ENCODE measurements around the gene COL24A1. TPM values are rescaled to one million over a fixed set of nuclear protein-coding genes. Genes with fewer than 3 reads are reported as not detected.

Gene COL24A1
- total and polyA plus RNA-seq, 2 of the 13 experiments (the other 11 are each of a cell fraction or from before 2014, with no cell fraction given), result 0.04 to 0.13 TPM

DNA sequence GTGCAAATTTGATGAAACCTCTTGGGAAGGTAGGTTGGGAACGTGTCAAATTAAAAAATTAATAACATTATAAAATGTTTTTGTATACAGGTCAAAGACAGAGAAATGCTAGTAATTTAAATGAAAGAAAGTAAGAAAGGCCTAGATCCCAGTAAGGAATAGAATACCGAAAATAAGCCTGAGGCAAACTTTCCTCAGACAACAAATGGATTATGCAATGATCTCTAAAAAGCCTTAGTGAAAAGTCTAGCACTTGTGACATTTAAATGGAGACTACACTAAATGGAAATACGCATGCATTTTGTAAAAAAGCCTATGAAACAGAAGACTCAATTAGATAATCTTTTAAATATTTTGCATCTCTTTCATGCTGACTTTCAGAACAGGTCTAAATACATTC is 309.9 kb downstream of the COL24A1 start (continued):
- TF ChIP-seq MAFG (CRISPR knock-in tag; IDR thresholded peaks at IDR 0.05) (no peak), RFX1 (IDR thresholded peaks at IDR 0.05) (no peak), ZNF557 (CRISPR knock-in tag; IDR thresholded peaks at IDR 0.05) (no peak), NKX3-1 (CRISPR knock-in tag; IDR thresholded peaks at IDR 0.05) (no peak), TCF7 (IDR thresholded peaks at IDR 0.05; ENCODE audit: low read depth) (no peak), SP2 (CRISPR knock-in tag; IDR thresholded peaks at IDR 0.05) (no peak)

DNA sequence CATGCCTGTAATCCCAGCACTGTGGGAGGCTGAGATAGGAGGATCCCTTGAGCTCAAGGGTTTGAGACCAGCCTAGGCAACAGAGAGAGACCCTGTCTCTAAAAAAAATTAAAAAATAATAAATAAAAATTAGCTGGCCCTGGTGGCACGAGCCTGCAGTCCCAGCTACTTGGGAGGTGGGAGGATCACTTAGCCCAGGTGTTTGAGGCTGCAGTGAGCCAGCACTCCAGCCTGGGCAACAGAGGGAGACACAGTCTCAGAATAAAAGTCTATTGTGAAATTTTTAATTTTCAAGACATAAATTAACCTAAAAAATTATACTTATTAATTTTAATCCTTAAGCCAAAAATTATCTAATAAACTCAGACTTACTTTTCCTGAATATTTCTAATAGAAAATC is 317.1 kb downstream of the COL24A1 start:
- WGBS (ENCODE audit: low lambda C conversion rate), result 4% methylated on average over 1 of the region's 1 CpG
- Histone ChIP-seq H3K4me1 (ENCODE audit: insufficient read depth, low read length) (no peaks in the 10 kb centered on the region), H3K36me3 (replicated peaks in 1 of 2; ENCODE audit: control insufficient read depth in 1 of 2, insufficient read depth in 2 of 2, low read length in 2 of 2) (no peaks in the 10 kb centered on the region), H3K9me3 (ENCODE audit: low read length) (no peaks in the 10 kb centered on the region), H2AFZ (ENCODE audit: low read length) (no peak overlapping the region), H3K4me2 (ENCODE audit: low read depth, low read length) (no peak overlapping the region), H3K9ac (ENCODE audit: insufficient read depth, low read depth, low read length) (no peak overlapping the region), H3K27ac (ENCODE audit: extremely low read length, insufficient read depth, low read length) (no peak overlapping the region), H4K20me1 (ENCODE audit: insufficient read depth, low read length) (no peaks in the 10 kb centered on the region; the same call in 1 of the 2 replicates), H3K27me3 (ENCODE audit: control insufficient read depth in 1 of 2, insufficient read depth in 2 of 2, low read length in 2 of 2) (no peaks in the 10 kb centered on the region; a peak in 1 of 5 replicates), H3K79me2 (ENCODE audit: insufficient read depth, low read length) (no peaks in the 10 kb centered on the region), H3K4me3 (replicated peaks in 1 of 3; ENCODE audit: insufficient read depth in 1 of 3, low read depth in 2 of 3, low read length in 3 of 3) (no peak overlapping the region)
- ChIA-PET CTCF (ENCODE audit: low intra/inter-chr PET ratio, low total read pairs) (no interaction called here), POLR2A (no interaction called here)
- BruUV-seq (replicated peaks), result no TSS peak
- FAIRE-seq (no peak), DNase-seq (ENCODE audit: low spot score) (no peak), ATAC-seq (no peak)
- in situ Hi-C loops (cut with HindIII; ENCODE audit: extremely low pct_ligation_motif_present, low pct_unique_long_range_greater_than_20kb) (no loop called here), intact Hi-C loops (cut with micrococcal nuclease; ENCODE audit: unreplicated experiment) (no loop called here)
- TF ChIP-seq ZNF343 (CRISPR knock-in tag; IDR thresholded peaks at IDR 0.05) (no peak), SUZ12 (IDR thresholded peaks at IDR 0.05; ENCODE audit: low read depth, low read length) (no peak), ZNF629 (CRISPR knock-in tag; conservative IDR thresholded peaks at IDR 0.05) (no peak), CC2D1A (CRISPR knock-in tag; IDR thresholded peaks at IDR 0.05) (no peak), ONECUT2 (CRISPR knock-in tag; IDR thresholded peaks at IDR 0.05) (no peak), JUN (CRISPR knock-in tag; IDR thresholded peaks at IDR 0.05) (no peak), PITX1 (CRISPR knock-in tag; IDR thresholded peaks at IDR 0.05) (no peak), BHLHE40 (IDR thresholded peaks at IDR 0.05; ENCODE audit: low read length) (no peak), ZMYM4 (CRISPR knock-in tag; IDR thresholded peaks at IDR 0.05) (no peak), NFKB2 (CRISPR knock-in tag; IDR thresholded peaks at IDR 0.05; ENCODE audit: borderline replicate concordance) (no peak), ZNF30 (CRISPR knock-in tag; IDR thresholded peaks at IDR 0.05) (no peak), MATR3 (CRISPR knock-in tag; IDR thresholded peaks at IDR 0.05) (no peak)
- TF ChIP-seq, protein P1, sequence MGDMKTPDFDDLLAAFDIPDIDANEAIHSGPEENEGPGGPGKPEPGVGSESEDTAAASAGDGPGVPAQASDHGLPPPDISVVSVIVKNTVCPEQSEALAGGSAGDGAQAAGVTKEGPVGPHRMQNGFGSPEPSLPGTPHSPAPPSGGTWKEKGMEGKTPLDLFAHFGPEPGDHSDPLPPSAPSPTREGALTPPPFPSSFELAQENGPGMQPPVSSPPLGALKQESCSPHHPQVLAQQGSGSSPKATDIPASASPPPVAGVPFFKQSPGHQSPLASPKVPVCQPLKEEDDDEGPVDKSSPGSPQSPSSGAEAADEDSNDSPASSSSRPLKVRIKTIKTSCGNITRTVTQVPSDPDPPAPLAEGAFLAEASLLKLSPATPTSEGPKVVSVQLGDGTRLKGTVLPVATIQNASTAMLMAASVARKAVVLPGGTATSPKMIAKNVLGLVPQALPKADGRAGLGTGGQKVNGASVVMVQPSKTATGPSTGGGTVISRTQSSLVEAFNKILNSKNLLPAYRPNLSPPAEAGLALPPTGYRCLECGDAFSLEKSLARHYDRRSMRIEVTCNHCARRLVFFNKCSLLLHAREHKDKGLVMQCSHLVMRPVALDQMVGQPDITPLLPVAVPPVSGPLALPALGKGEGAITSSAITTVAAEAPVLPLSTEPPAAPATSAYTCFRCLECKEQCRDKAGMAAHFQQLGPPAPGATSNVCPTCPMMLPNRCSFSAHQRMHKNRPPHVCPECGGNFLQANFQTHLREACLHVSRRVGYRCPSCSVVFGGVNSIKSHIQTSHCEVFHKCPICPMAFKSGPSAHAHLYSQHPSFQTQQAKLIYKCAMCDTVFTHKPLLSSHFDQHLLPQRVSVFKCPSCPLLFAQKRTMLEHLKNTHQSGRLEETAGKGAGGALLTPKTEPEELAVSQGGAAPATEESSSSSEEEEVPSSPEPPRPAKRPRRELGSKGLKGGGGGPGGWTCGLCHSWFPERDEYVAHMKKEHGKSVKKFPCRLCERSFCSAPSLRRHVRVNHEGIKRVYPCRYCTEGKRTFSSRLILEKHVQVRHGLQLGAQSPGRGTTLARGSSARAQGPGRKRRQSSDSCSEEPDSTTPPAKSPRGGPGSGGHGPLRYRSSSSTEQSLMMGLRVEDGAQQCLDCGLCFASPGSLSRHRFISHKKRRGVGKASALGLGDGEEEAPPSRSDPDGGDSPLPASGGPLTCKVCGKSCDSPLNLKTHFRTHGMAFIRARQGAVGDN (CRISPR knock-in tag; IDR thresholded peaks at IDR 0.05), result no peak
- TF ChIP-seq, protein P2, sequence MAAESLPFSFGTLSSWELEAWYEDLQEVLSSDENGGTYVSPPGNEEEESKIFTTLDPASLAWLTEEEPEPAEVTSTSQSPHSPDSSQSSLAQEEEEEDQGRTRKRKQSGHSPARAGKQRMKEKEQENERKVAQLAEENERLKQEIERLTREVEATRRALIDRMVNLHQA (CRISPR knock-in tag; IDR thresholded peaks at IDR 0.05), result no peak
- TF ChIP-seq, protein P3, sequence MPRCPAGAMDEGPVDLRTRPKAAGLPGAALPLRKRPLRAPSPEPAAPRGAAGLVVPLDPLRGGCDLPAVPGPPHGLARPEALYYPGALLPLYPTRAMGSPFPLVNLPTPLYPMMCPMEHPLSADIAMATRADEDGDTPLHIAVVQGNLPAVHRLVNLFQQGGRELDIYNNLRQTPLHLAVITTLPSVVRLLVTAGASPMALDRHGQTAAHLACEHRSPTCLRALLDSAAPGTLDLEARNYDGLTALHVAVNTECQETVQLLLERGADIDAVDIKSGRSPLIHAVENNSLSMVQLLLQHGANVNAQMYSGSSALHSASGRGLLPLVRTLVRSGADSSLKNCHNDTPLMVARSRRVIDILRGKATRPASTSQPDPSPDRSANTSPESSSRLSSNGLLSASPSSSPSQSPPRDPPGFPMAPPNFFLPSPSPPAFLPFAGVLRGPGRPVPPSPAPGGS (CRISPR knock-in tag; IDR thresholded peaks at IDR 0.05), result no peak
